ENCODE results near the gene SPG21.

Gene SPG21

GRCh38 chr15:64951777-64952418 is 37.8 kb downstream of the SPG21 start:
- Histone ChIP-seq H3K36me3 (ENCODE audit: control insufficient read depth, insufficient read depth, low read length) (no peaks in the 10 kb centered on the region), H3K79me2 (no peaks in the 10 kb centered on the region), H2AFZ (no peak overlapping the region), H3K9ac (no peak overlapping the region), H3K27ac (no peak overlapping the region), H3K4me3 (ENCODE audit: low read depth, low read length) (no peak overlapping the region), H3K4me2 (ENCODE audit: low read length) (no peak overlapping the region), H3K9me3 (ENCODE audit: control insufficient read depth, low read length) (no peaks in the 10 kb centered on the region), H3K4me1 (no peaks in the 10 kb centered on the region), H3K27me3 (ENCODE audit: control insufficient read depth, insufficient read depth, low read length) (no peaks in the 10 kb centered on the region)
- TF ChIP-seq CTCF (IDR thresholded peaks at IDR 0.05): no peak

- no peak for TF ChIP-seq CTCF (IDR thresholded peaks at IDR 0.05)
- Histone ChIP-seq H3K9ac (no peak overlapping the region), H3K27ac (no peak overlapping the region), H3K4me1 (no peaks in the 10 kb centered on the region), H3K4me3 (ENCODE audit: low read depth, low read length) (no peak overlapping the region), H3K9me3 (ENCODE audit: control insufficient read depth, low read length) (no peaks in the 10 kb centered on the region), H3K4me2 (ENCODE audit: low read length) (no peak overlapping the region), H3K79me2 (no peaks in the 10 kb centered on the region), H3K27me3 (ENCODE audit: control insufficient read depth, insufficient read depth, low read length) (no peaks in the 10 kb centered on the region), H2AFZ (no peak overlapping the region), H3K36me3 (ENCODE audit: control insufficient read depth, insufficient read depth, low read length) (no peaks in the 10 kb centered on the region)
Observed at GRCh38 chr15:64950888-64951287, 38.8 kb downstream of the SPG21 start.

GRCh38 chr15:64949383-64950186 is 40.1 kb downstream of the SPG21 start:
- no peak overlapping the region for H3K9ac ChIP-seq
- H3K9me3 ChIP-seq (ENCODE audit: control insufficient read depth, low read length): no peaks in the 10 kb centered on the region
- no peaks in the 10 kb centered on the region for H3K36me3 ChIP-seq (ENCODE audit: control insufficient read depth, insufficient read depth, low read length)
- no peak overlapping the region for H3K4me2 ChIP-seq (ENCODE audit: low read length)
- H3K79me2 ChIP-seq: no peaks in the 10 kb centered on the region
- H3K4me1 ChIP-seq: no peaks in the 10 kb centered on the region
- H2AFZ ChIP-seq: no peak overlapping the region
- no peak overlapping the region for H3K27ac ChIP-seq
- H3K4me3 ChIP-seq (ENCODE audit: low read depth, low read length): no peak overlapping the region
- H3K27me3 ChIP-seq (ENCODE audit: control insufficient read depth, insufficient read depth, low read length): no peaks in the 10 kb centered on the region
- TF ChIP-seq CTCF (IDR thresholded peaks at IDR 0.05): no peak

- Histone ChIP-seq H3K36me3 (ENCODE audit: control insufficient read depth, insufficient read depth, low read length) (no peaks in the 10 kb centered on the region), H3K4me3 (ENCODE audit: low read depth, low read length) (no peak overlapping the region), H3K79me2 (no peaks in the 10 kb centered on the region), H3K27ac (no peak overlapping the region), H2AFZ (no peak overlapping the region), H3K27me3 (ENCODE audit: control insufficient read depth, insufficient read depth, low read length) (no peaks in the 10 kb centered on the region), H3K9ac (no peak overlapping the region), H3K9me3 (ENCODE audit: control insufficient read depth, low read length) (no peaks in the 10 kb centered on the region), H3K4me1 (no peaks in the 10 kb centered on the region), H3K4me2 (ENCODE audit: low read length) (no peak overlapping the region)
- TF ChIP-seq CTCF (IDR thresholded peaks at IDR 0.05): no peak
Observed at GRCh38 chr15:64948916-64949315, 40.8 kb downstream of the SPG21 start.

Measured in parathyroid adenoma (tissue), 2 donors.